Jurkat, Clone E6-1 (cell line): ENCODE data around the gene ITGA2.

ENCODE experiments used
- DNase-seq: peaks from one replicate; pipeline ENCODE4 v3.0.0-alpha.2; 2011; ENCODE audit warnings: low read depth, low spot score
- H3K4me3 ChIP-seq: 2 replicates; pipeline ENCODE4 v1.5.1; 2011; ENCODE audit warnings: mild to moderate bottlenecking, low read length, control low read depth, moderate library complexity

Gene ITGA2

GRCh38 chr5:53114988-53115387 lies 125.8 kb downstream of the ITGA2 start:
- DNase-seq: peak; percentile 25
- H3K4me3 ChIP-seq: no peak overlapping the region

GRCh38 chr5:53116597-53116996 lies 127.4 kb downstream of the ITGA2 start:
- DNase-seq: no peak
- H3K4me3 ChIP-seq: no peak overlapping the region

- DNase-seq: no peak
- no peak overlapping the region for H3K4me3 ChIP-seq
Measured at GRCh38 chr5:53118879-53119278, 129.7 kb downstream of the ITGA2 start.

- DNase-seq: no peak
- H3K4me3 ChIP-seq: no peak overlapping the region
Measured at GRCh38 chr5:53120165-53120564, 131.0 kb downstream of the ITGA2 start.

- H3K4me3 ChIP-seq: no peak overlapping the region
- DNase-seq: peak; percentile 17
Measured at GRCh38 chr5:53123702-53124101, 134.6 kb downstream of the ITGA2 start.

- DNase-seq: no peak
Measured at GRCh38 chr5:53126521-53126920, 137.4 kb downstream of the ITGA2 start.

GRCh38 chr5:53127107-53127506 lies 138.0 kb downstream of the ITGA2 start:
- DNase-seq: no peak
- H3K4me3 ChIP-seq: no peak overlapping the region

More at GRCh38 chr5:53126521-53126920, 137.4 kb downstream of the ITGA2 start:
- no peak overlapping the region for H3K4me3 ChIP-seq

- DNase-seq: no peak
- H3K4me3 ChIP-seq: no peak overlapping the region
Measured at GRCh38 chr5:53128481-53128880, 139.3 kb downstream of the ITGA2 start.

GRCh38 chr5:53130266-53130665 lies 141.1 kb downstream of the ITGA2 start:
- H3K4me3 ChIP-seq: no peak overlapping the region
- DNase-seq: no peak

GRCh38 chr5:53133020-53133419 lies 143.9 kb downstream of the ITGA2 start:
- no peak for DNase-seq

More at GRCh38 chr5:53133020-53133419, 143.9 kb downstream of the ITGA2 start:
- H3K4me3 ChIP-seq: no peak overlapping the region
